GM18867 (cell line): ENCODE measurements around the gene TOX2.
A peak's percentile ranks its signal among the peaks of the same experiment; 100 is the strongest.

ENCODE experiments used
- ATAC-seq: cut with Tn5 transposase; IDR thresholded peaks from one replicate; pipeline ENCODE4 v1.9.1; 2021; ENCODE audit warnings: mild to moderate bottlenecking, moderate library complexity; ENCODE audit not compliant: unreplicated experiment

The TOX2 gene

DNA sequence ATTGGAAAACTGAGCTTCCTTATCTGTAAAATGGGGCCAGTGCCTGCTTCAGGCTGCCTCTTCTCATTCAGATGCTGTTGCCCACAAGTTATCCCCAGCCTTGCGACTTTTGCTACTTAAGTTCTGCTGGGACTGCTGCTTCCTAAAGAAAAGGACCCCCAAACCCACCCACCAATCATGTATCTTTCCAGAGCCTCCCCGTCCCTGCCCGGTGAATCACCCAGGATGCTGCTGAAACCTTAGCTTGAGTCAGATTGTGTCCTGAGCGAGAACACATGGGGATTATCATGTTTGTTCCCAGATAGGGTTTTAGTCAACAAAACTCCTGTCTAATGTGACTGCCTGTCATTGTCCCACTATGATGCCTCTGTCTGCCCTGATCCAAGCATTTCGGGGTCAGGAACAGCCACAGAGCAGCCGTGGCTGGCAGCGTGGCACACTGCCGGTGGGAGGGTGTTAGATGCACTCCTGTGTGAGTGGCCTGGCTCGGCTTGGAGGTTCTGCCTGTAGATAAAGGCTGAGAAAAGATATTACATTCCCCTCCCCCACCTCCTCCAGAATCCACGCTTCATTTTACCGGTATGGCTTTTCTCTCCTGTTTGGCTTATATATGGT lies 79.9 kb downstream of the TOX2 start:
- ATAC-seq: no peak

- ATAC-seq: no peak
These were observed 81.0 kb downstream of the TOX2 start for GRCh38 chr20:43995645-43996044.

GRCh38 chr20:43996240-43996930 lies 81.7 kb downstream of the TOX2 start:
- ATAC-seq: no peak

DNA sequence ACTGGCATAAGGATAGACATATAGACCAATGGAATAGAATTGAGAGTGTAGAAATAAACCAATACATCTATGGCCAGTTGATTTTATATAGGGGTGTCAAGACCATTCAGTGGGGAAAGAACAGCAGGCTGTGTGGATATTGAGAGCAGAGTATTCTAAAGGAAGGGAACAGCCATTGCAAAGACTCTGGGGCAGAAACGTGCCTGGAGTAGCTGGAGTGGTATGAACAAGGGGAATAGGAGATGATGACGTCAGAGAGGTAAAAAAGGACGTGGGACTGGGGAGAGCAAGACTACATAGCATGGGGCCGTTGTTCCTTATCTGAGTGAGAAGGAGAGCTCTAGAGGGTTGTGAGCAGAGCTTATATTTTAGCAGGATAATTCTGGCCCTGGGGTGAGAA lies 85.2 kb downstream of the TOX2 start:
- ATAC-seq: no peak

DNA sequence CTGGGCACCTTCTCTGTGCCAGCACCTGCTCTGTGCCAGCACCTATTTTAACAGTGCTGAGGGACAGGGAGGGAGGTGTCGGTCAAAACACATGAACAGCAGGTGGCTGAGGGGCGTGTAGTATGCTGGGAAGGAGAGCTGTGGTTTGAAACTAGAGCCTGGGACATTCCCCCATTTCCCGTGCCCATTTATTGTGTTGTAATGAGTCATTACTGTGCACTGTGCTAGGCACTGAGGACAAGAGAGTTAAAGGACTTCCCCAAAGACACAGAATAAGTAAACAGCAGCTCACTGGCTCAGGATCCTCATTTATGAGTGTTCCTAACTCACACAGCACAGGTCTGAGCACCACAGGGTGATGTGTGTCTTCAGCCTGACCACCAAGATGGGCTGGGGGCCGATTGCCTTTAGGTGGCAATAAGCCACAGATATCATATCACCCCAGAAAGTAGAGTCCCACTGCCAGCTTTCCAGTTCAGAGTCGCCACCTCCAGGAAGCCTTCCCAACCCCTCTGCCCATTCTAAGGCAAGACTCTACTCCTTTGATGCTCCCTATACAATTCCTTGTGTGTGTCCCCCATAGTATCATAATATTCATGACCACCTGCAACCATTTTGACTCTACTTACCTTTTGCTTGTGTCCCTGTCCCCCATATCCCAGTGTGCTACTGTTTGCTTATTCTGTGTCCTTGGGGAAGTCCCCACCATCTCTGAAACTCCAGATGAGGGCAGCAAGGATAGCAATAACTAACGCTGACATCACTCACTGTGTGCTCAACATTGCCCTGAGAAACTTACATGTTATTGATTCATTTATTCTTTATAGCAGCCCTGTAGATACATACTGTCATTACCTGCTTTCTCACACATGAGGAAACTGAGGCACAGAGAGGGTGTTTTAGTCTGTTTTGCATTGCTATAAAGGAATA lies 87.3 kb downstream of the TOX2 start:
- peak; percentile 62 for ATAC-seq

DNA sequence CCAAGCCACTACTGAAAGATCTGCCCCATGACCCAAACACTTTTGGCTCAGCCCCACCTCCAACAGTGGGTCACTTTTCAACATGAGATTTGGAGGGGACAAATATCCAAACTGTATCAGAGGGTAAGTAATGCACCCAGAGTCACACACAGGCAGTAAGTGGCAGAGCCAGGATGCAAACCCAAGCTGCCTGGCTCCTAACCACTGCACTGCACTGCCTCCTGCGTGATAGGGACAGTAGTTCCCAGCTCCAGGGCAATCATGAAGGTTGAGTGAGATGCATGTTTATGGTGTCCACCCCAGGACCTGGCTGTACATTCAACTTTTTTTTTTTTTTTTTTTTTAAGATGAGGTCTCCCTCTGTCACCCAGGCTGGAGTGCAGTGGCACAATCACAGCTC lies 88.2 kb downstream of the TOX2 start:
- ATAC-seq: no peak

GRCh38 chr20:44003609-44004008 lies 89.0 kb downstream of the TOX2 start:
- ATAC-seq: no peak

DNA sequence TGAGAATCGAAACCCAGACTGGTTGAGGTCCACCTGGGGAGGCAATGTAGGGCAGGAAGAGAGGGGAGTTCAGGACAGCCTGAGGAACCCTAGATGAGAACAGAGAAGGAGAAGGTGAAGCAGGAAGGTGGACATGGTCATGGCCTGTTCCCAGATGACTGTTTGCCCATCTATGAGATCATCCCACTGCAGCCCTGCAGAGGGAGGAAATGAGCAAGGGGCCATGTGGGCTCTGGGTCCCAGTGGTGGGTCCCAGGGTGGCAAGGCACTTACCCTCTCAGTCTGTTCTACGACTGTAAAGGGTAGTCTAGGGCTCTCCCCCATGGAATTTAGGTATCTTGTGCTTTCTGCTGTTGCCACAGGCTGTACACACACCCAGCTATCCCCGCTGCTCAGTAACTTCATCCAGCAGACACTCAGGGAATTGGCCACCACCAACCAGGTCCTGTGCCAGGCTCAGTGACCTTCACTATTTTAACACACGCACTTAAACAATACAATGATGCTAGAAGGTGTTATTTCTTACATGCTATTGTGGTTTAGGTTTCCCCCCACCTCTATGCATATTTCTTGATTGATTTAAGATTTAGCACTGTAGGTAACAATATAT lies 89.8 kb downstream of the TOX2 start:
- ATAC-seq: no peak

- ATAC-seq: no peak
These were observed 91.0 kb downstream of the TOX2 start for GRCh38 chr20:44005661-44006060.

DNA sequence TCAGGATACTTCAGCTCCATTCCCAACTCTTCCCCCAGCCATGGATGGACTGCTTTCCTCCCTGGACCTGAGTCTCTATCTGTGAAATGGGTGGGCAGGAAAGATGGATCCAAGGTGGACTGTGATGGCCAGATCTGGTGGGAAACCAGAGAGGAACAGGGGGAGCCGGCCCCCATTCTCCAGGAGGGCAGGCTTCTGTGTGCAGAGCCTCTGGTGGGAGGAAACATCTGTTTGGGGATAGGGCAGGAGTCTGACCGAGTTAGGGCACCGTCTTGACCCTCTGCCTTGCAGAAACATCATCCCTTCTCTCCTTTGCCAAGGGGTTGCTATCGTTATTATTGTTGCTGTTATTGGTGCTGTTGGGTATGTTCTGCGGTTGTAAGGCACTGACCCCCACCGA lies 91.5 kb downstream of the TOX2 start:
- ATAC-seq: no peak

GRCh38 chr20:44006578-44006977 lies 91.9 kb downstream of the TOX2 start:
- no peak for ATAC-seq

GRCh38 chr20:44008806-44009678 lies 94.4 kb downstream of the TOX2 start:
- ATAC-seq: no peak

GRCh38 chr20:44009679-44009992 lies 95.0 kb downstream of the TOX2 start:
- no peak for ATAC-seq

DNA sequence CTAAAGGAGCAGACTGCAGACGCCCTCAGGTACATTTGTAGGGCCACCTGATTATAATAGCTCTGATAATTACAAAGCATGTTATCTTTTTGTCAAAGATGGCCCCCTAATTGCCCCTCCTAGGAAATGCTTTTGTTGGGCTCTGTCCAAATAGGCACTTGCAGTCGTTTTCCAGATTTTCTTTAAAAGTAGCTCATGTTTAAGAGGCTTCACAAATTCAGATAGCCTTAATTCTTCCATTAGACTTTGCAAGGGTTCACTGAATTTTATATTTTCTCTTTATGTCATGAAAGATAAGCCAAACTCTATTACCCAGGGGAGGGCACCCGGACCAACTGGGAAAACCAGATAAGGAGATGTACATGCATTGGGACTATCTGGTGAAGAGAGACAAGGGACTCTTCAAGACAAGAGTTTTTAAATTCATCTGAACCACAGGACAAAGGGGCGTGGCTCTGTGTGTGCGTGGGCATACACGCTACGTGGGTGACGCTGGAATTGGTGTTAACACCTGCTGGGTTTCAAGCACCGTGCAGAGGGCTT lies 95.6 kb downstream of the TOX2 start:
- ATAC-seq: no peak

DNA sequence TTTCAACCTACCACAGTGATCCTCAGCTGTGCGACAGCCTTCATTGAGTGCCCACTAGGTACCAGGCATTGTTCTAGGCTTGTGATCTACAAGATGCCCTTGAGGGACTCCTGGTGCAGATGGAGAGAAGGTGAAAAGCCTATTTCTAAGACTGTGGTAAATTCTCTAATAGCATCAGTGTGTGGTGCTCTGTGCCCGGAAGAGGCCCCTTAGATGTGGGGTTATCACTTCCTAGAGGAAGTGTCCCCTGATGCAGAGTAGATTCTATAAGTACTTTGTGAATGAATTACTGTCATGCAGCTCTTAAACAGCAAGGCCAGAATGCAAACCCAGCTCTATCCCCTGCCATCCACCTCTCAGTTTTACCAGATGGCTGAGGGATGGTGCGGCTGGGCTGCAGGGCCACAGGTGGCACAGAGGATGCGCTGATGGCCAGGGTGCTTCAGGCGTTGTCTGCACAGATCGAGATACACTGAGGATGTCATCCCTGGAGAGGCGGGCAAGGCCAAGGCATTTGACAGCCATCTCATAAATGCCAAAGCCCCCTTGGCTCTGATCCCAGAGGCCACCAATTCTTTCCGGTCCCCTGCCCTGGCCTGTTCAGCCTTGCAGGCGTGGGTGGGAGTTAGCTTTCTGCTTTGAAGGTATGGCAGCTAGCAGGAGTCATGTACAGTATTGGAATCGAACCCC lies 96.7 kb downstream of the TOX2 start:
- no peak for ATAC-seq

- no peak for ATAC-seq
These were observed 98.0 kb downstream of the TOX2 start for GRCh38 chr20:44012466-44013226.

- no peak for ATAC-seq
These were observed 100.4 kb downstream of the TOX2 start for GRCh38 chr20:44014807-44015732.

- ATAC-seq: no peak
These were observed 101.1 kb downstream of the TOX2 start for GRCh38 chr20:44015733-44016103.
